ENCODE measurements around the gene WDR45. TPM values are rescaled to one million over a fixed set of nuclear protein-coding genes. Genes with fewer than 3 reads are reported as not detected.

Gene WDR45
- total RNA-seq, 1 experiment from 2014 or later = 42.7 TPM

DNA sequence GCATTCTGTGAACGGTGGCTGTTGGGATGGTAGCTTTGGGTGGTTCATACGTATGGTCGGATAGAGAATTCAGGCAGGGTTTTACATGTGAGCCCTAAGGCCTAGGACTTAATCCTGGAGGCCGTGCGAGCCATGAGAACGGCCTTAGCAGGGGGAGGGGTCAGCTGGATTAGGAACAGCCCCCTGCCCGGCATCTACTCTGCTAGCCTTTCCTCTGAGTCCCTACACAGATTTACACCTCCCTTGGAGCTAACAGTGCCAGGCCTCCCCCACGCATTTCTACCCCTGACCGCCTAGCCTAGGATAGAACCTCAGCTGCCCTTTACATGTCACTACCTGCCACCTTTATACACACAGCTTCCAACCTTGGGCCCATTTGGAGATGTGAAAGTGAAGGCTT lies 13.0 kb downstream of the WDR45 start:
- intact Hi-C loops (cut with micrococcal nuclease; ENCODE audit: unreplicated experiment) = no loop called here
- BruUV-seq (replicated peaks) = no TSS peak

DNA sequence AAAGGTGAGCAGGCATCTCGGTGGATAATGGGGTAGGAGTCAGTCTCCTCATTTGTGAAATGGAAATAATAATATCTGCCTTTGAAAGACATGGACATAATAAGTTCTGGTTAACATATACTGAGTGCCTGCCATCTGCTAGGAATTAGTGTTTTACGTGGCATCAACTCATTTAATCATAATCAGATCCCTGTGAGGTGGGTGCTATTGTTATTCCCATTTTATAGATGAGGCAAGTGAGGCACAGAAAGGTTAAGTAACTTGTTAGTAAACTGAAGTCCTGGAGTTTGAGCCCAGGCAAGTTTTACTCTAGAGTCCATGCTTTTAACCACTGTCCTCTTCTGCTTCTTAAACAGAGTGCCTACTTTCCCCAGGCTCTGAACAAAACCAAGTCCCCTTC lies 13.4 kb downstream of the WDR45 start:
- Mint-ChIP-seq H3K27ac (ENCODE audit: unreplicated experiment) (no peak overlapping the region), H3K4me1 (ENCODE audit: low read depth, unreplicated experiment) (peaks cover 4% of the 10 kb centered on the region), H3K36me3 (ENCODE audit: insufficient read depth, unreplicated experiment) (peaks cover 17% of the 10 kb centered on the region), H3K27me3 (ENCODE audit: unreplicated experiment) (no peaks in the 10 kb centered on the region), H3K4me3 (ENCODE audit: low read depth, unreplicated experiment) (no peak overlapping the region), H3K9me3 (ENCODE audit: low read depth, unreplicated experiment) (no peaks in the 10 kb centered on the region)
- intact Hi-C loops (cut with micrococcal nuclease; ENCODE audit: unreplicated experiment) = no loop called here
- no peak for DNase-seq
- CTCF ChIA-PET = no interaction called here
- TF ChIP-seq, protein P1, sequence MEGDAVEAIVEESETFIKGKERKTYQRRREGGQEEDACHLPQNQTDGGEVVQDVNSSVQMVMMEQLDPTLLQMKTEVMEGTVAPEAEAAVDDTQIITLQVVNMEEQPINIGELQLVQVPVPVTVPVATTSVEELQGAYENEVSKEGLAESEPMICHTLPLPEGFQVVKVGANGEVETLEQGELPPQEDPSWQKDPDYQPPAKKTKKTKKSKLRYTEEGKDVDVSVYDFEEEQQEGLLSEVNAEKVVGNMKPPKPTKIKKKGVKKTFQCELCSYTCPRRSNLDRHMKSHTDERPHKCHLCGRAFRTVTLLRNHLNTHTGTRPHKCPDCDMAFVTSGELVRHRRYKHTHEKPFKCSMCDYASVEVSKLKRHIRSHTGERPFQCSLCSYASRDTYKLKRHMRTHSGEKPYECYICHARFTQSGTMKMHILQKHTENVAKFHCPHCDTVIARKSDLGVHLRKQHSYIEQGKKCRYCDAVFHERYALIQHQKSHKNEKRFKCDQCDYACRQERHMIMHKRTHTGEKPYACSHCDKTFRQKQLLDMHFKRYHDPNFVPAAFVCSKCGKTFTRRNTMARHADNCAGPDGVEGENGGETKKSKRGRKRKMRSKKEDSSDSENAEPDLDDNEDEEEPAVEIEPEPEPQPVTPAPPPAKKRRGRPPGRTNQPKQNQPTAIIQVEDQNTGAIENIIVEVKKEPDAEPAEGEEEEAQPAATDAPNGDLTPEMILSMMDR (IDR thresholded peaks at IDR 0.05; ENCODE audit: unreplicated experiment) = no peak
- BruUV-seq (replicated peaks) = no TSS peak

More for the DNA sequence above, 13.0 kb downstream of the WDR45 start:
- Mint-ChIP-seq H3K4me3 (ENCODE audit: low read depth, unreplicated experiment) (no peak overlapping the region), H3K27ac (ENCODE audit: unreplicated experiment) (no peak overlapping the region), H3K4me1 (ENCODE audit: low read depth, unreplicated experiment) (peaks cover under 1% of the 10 kb centered on the region), H3K27me3 (ENCODE audit: unreplicated experiment) (no peaks in the 10 kb centered on the region), H3K36me3 (ENCODE audit: insufficient read depth, unreplicated experiment) (peaks cover 17% of the 10 kb centered on the region), H3K9me3 (ENCODE audit: low read depth, unreplicated experiment) (no peaks in the 10 kb centered on the region)
- CTCF ChIA-PET = no interaction called here
- TF ChIP-seq, protein P1 (IDR thresholded peaks at IDR 0.05; ENCODE audit: unreplicated experiment) = no peak
- DNase-seq = no peak

DNA sequence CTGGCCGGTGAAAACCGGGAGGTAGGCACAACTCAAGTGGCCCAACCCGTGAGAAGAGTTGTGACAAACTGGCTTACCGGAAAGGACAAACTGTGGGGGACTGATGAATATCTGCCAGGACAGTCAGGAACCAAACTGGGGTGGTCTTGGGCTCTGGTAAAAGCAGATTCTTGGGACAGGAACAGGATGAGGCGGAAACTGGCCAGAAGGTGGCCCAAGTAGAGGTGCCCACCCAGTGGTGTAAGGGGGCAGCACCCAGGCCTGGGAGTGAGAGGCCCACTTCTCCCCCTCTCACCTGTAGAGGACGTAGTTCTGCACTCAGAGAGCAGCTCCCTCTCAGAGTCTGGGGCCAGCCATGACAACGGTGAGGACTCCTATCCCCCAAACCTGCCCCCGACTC lies 15.0 kb downstream of the WDR45 start:
- Mint-ChIP-seq H3K27ac (ENCODE audit: unreplicated experiment) (no peak overlapping the region), H3K4me3 (ENCODE audit: low read depth, unreplicated experiment) (no peak overlapping the region), H3K9me3 (ENCODE audit: low read depth, unreplicated experiment) (no peaks in the 10 kb centered on the region), H3K27me3 (ENCODE audit: unreplicated experiment) (no peaks in the 10 kb centered on the region), H3K4me1 (ENCODE audit: low read depth, unreplicated experiment) (peaks cover 9% of the 10 kb centered on the region), H3K36me3 (ENCODE audit: insufficient read depth, unreplicated experiment) (peaks cover 19% of the 10 kb centered on the region)
- TF ChIP-seq, protein P1 (IDR thresholded peaks at IDR 0.05; ENCODE audit: unreplicated experiment) = no peak
- BruUV-seq (replicated peaks) = no TSS peak
- intact Hi-C loops (cut with micrococcal nuclease; ENCODE audit: unreplicated experiment) = no loop called here
- no peak for DNase-seq
- CTCF ChIA-PET = no interaction called here

DNA sequence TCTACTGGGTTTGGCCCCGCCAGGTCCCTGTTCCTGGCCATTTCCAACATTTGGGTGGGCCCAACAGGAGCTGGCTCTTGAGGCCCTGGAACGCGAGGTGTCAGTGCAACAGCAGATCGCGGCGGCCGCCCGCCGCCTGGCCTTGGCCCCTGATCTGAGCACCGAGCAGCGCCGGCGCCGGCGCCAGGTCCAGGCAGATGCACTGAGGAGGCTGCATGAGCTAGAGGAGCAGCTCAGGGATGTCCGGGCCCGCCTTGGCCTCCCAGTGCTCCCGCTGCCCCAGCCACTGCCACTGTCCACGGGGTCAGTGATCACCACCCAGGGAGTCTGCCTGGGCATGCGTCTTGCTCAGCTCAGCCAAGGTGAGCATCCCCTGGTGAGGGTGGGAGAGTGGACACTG lies 15.4 kb downstream of the WDR45 start:
- CTCF ChIA-PET = interaction anchor here (0.7 kb wide), 1 partner anchor 17 kb away, joined by 3 read pairs; no protein-coding TSS in a partner anchor
- Mint-ChIP-seq H3K9me3 (ENCODE audit: low read depth, unreplicated experiment) (no peaks in the 10 kb centered on the region), H3K27ac (ENCODE audit: unreplicated experiment) (no peak overlapping the region)

More for the DNA sequence above, 15.4 kb downstream of the WDR45 start:
- TF ChIP-seq, protein P1 (IDR thresholded peaks at IDR 0.05; ENCODE audit: unreplicated experiment) = no peak
- Mint-ChIP-seq H3K4me3 (ENCODE audit: low read depth, unreplicated experiment) (no peak overlapping the region), H3K27me3 (ENCODE audit: unreplicated experiment) (no peaks in the 10 kb centered on the region), H3K4me1 (ENCODE audit: low read depth, unreplicated experiment) (peaks cover 9% of the 10 kb centered on the region), H3K36me3 (ENCODE audit: insufficient read depth, unreplicated experiment) (peaks cover 23% of the 10 kb centered on the region)
- intact Hi-C loops (cut with micrococcal nuclease; ENCODE audit: unreplicated experiment) = no loop called here
- no peak for DNase-seq
- no TSS peak for BruUV-seq (replicated peaks)

Data from Calu3 (cell line).